ENCODE measurements around the gene ITPRIPL2. TPM values are rescaled to one million over a fixed set of nuclear protein-coding genes. Genes with fewer than 3 reads are reported as not detected.

Gene ITPRIPL2
- polyA plus RNA-seq, 1 donor (not counting 4 experiments of a cell fraction or from before 2014, with no cell fraction given), result 5.9 TPM

- Histone ChIP-seq H3K4me1 (ENCODE audit: control insufficient read depth, extremely low read depth, insufficient read depth, low read length) (peaks cover 31% of the 10 kb centered on the region), H3K4me3 (ENCODE audit: control insufficient read depth in 2 of 3, extremely low read depth in 1 of 3, insufficient read depth in 2 of 3, low read depth in 1 of 3, low read length in 3 of 3) (no peak overlapping the region), H3K36me3 (ENCODE audit: control insufficient read depth in 2 of 2, extremely low read depth in 1 of 2, insufficient read depth in 2 of 2, low read length in 2 of 2) (no peaks in the 10 kb centered on the region), H3K9ac (ENCODE audit: control insufficient read depth, extremely low read depth, insufficient read depth, low read length) (no peak overlapping the region), H3K27ac (ENCODE audit: control insufficient read depth, insufficient read depth, low read length) (no peak overlapping the region), H3K79me2 (ENCODE audit: control insufficient read depth, insufficient read depth, low read length) (no peaks in the 10 kb centered on the region), H2AFZ (ENCODE audit: control insufficient read depth, low read length) (no peak overlapping the region), H3K9me3 (ENCODE audit: control insufficient read depth, low read depth, low read length) (no peaks in the 10 kb centered on the region), H4K20me1 (ENCODE audit: control insufficient read depth, extremely low read depth, insufficient read depth, low read length) (no peaks in the 10 kb centered on the region), H3K9me1 (ENCODE audit: control insufficient read depth, extremely low read depth, insufficient read depth, low read length) (no peaks in the 10 kb centered on the region), H3K27me3 (ENCODE audit: control insufficient read depth, extremely low read depth, insufficient read depth, low read length) (no peaks in the 10 kb centered on the region), H3K4me2 (ENCODE audit: control insufficient read depth, extremely low read depth, insufficient read depth, low read depth, low read length) (no peak overlapping the region)
- dilution Hi-C loops (cut with MboI; ENCODE audit: extremely low pct_ligation_motif_present, low sequenced_read_pairs), result no loop called here
- DNase-seq (ENCODE audit: low read depth, low spot score), result no peak
- FAIRE-seq, result no peak
- TF ChIP-seq CTCF (optimal IDR thresholded peaks at IDR 0.05 in 1 of 3, IDR thresholded peaks at IDR 0.05 in 1 of 3, conservative IDR thresholded peaks at IDR 0.05 in 1 of 3; ENCODE audit: extremely low read depth in 1 of 3, insufficient read depth in 2 of 3, low read length in 3 of 3), result no peak
- TF ChIP-seq EZH2 (IDR thresholded peaks at IDR 0.05; ENCODE audit: low read length), result no peak
Observed at GRCh38 chr16:19131825-19132218, 18.1 kb downstream of the ITPRIPL2 start.

- FAIRE-seq, result no peak
- dilution Hi-C loops (cut with MboI; ENCODE audit: extremely low pct_ligation_motif_present, low sequenced_read_pairs), result no loop called here
Observed at GRCh38 chr16:19132255-19132654, 18.5 kb downstream of the ITPRIPL2 start.

More at GRCh38 chr16:19132255-19132654, 18.5 kb downstream of the ITPRIPL2 start:
- DNase-seq (ENCODE audit: low read depth, low spot score), result no peak
- Histone ChIP-seq H3K9ac (ENCODE audit: control insufficient read depth, extremely low read depth, insufficient read depth, low read length) (no peak overlapping the region), H3K27me3 (ENCODE audit: control insufficient read depth, extremely low read depth, insufficient read depth, low read length) (no peaks in the 10 kb centered on the region), H3K27ac (ENCODE audit: control insufficient read depth, insufficient read depth, low read length) (no peak overlapping the region), H2AFZ (ENCODE audit: control insufficient read depth, low read length) (no peak overlapping the region), H3K36me3 (ENCODE audit: control insufficient read depth in 2 of 2, extremely low read depth in 1 of 2, insufficient read depth in 2 of 2, low read length in 2 of 2) (no peaks in the 10 kb centered on the region), H3K79me2 (ENCODE audit: control insufficient read depth, insufficient read depth, low read length) (no peaks in the 10 kb centered on the region), H3K9me3 (ENCODE audit: control insufficient read depth, low read depth, low read length) (no peaks in the 10 kb centered on the region), H3K4me3 (ENCODE audit: control insufficient read depth in 2 of 3, extremely low read depth in 1 of 3, insufficient read depth in 2 of 3, low read depth in 1 of 3, low read length in 3 of 3) (no peak overlapping the region), H3K4me1 (ENCODE audit: control insufficient read depth, extremely low read depth, insufficient read depth, low read length) (peaks cover 35% of the 10 kb centered on the region), H3K4me2 (ENCODE audit: control insufficient read depth, extremely low read depth, insufficient read depth, low read depth, low read length) (no peak overlapping the region), H4K20me1 (ENCODE audit: control insufficient read depth, extremely low read depth, insufficient read depth, low read length) (no peaks in the 10 kb centered on the region), H3K9me1 (ENCODE audit: control insufficient read depth, extremely low read depth, insufficient read depth, low read length) (no peaks in the 10 kb centered on the region)
- TF ChIP-seq CTCF (optimal IDR thresholded peaks at IDR 0.05 in 1 of 3, IDR thresholded peaks at IDR 0.05 in 1 of 3, conservative IDR thresholded peaks at IDR 0.05 in 1 of 3; ENCODE audit: extremely low read depth in 1 of 3, insufficient read depth in 2 of 3, low read length in 3 of 3), result no peak
- TF ChIP-seq EZH2 (IDR thresholded peaks at IDR 0.05; ENCODE audit: low read length), result no peak
